Stimulated activated CD8-positive, alpha-beta memory T cell treated with anti-CD3 and anti-CD28 coated beads, Interleukin-7, amount 100 ng/mL, for 48 hours (primary cell): ENCODE measurements around the gene PSTPIP1.

Source experiments
- DNase-seq, 2 donors: peaks; one replicate each; pipeline ENCODE4 v3.0.0-alpha.2; 2020; ENCODE audit warnings: low read depth in 1 of 2; ENCODE audit errors: extremely low read depth in 1 of 2

Gene PSTPIP1

DNA sequence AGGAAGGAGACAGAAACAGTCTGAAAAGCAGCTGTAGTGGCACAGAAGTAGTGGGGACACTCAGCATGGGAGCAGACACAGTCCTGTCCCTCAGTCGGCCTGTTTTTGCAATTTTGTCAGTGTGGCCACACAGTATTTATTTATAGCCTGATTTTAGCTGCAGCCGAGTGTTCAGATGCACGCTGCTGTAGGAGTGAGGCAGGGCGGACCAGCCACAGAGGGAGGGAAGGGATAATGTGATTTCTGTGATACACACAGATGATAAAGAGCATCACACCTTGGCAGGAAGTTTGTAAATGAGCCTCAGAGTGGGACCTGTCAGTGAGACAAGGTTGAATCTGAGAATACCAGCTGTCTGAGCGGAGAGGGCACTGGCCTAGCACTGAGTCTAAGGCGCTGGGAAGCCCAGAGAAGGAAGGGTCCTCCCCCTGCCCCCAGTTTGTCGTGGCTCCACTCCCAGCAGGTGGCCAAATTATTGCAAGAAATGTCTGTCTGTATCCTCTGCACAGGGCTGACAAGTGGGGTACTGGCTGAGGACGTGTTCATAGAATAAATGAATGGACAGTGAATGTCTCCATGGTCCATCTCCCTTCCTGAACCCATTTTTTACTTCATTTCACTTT is 3.8 kb downstream of the PSTPIP1 start:
- DNase-seq = no peak

DNA sequence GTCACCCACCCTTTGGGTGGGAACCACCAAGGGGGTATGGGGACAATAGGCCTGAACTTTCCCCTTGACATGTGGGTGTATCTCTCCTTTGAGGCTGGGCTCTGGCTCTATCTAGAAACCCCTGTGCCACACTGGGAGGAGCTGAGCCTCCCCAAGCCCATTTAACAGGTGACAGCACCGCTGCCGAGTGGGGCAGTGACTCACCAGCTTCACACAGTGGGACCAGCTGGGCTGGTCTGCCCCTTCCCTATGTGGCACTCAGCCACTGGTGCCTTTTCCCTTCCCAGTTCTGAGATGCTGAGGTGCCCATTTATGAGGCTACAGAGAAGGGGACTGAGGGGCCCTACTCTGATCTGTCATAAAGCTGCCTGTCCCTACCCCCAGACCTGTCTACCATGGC is 5.1 kb downstream of the PSTPIP1 start:
- DNase-seq = no peak

DNA sequence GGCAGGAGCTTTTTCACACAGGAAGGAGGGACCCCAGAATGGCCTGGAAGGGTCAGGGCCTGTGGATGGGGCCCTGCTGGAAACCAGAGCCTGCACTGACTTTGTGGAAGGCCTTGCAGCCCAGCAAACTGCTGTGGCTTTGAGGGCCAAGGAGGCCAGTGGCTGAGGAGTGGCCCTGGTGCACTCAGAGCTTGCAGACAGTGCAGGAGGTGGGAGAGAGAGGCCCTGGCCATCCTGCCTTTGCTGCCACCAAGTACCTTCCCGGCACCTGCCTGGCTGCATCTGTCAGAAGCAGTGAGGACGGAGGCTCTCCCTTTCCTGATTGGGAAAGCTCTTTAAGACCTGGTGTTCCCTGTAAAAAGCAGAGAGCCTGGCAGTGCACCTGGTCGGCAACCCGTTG is 6.4 kb downstream of the PSTPIP1 start:
- DNase-seq = no peak

- no peak for DNase-seq
Measured at GRCh38 chr15:77001966-77002365, 7.0 kb downstream of the PSTPIP1 start.

DNA sequence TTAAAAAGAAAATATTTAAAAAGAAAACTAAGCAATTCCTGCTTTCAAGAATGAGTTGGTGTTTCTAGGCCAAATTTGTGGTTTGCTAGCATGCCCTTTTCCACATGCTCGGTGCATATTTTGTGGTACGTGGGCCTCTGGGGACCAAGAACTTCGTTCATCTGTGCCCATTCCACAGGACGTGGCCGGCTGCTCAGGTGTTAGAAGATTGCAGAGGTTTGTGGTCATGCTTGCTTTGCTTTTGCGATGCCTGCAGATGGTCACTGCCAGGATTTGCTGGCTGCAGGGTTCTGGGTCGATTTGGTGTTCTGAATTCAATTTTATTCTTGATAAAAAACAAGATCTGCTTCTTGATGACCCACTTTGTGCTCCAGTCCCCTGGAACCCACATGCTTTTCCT is 7.5 kb downstream of the PSTPIP1 start:
- no peak for DNase-seq

DNA sequence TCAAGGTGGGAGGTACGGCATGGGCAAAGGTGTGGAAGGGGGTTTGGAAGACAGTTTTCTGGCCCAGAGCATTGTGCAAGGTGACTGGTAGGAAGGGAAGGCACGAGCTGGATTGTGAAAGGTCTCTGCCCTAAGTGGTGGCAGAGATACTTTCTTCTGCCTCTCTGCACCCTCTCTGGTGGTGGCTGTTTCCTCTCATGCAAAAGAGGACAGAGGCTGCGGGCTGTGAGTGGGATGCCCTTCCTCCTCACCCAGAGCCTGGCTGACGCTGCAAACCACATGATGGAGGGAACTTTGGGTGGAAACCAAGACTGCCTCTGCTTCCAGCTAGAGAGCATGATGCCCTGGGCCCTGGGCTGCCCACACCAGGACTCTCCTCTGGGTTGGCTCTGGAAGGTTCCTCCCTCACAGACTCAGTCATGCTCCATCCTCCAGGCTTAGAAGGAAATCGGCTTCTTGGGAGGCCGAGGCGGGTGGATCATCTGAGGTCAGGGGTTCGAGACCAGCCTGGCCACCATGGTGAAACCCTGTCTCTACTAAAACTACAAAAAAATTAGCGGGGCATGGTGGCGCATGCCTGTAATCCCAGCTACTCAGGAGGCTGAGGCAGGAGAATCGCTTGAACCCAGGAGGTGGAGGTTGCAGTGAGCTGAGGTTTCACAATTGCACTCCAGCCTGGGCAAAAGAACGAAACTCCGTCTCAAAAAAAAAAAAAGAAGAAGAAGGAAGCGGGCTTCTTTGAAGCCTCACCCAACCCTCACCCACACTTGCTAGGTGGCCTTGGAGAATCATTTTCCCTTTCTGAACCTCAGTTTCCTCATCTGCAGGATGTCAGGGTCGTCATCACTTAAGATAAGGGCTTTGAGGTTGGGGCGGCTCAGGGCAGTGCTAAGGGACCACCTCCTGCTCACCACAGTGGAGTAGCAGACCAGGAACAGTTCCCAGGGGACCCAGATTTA is 8.3 kb downstream of the PSTPIP1 start:
- DNase-seq = peak; percentile 60 to 83

- no peak for DNase-seq
Measured at GRCh38 chr15:77004189-77004588, 9.3 kb downstream of the PSTPIP1 start.

- no peak for DNase-seq
Measured at GRCh38 chr15:77009176-77009575, 14.2 kb downstream of the PSTPIP1 start.

DNA sequence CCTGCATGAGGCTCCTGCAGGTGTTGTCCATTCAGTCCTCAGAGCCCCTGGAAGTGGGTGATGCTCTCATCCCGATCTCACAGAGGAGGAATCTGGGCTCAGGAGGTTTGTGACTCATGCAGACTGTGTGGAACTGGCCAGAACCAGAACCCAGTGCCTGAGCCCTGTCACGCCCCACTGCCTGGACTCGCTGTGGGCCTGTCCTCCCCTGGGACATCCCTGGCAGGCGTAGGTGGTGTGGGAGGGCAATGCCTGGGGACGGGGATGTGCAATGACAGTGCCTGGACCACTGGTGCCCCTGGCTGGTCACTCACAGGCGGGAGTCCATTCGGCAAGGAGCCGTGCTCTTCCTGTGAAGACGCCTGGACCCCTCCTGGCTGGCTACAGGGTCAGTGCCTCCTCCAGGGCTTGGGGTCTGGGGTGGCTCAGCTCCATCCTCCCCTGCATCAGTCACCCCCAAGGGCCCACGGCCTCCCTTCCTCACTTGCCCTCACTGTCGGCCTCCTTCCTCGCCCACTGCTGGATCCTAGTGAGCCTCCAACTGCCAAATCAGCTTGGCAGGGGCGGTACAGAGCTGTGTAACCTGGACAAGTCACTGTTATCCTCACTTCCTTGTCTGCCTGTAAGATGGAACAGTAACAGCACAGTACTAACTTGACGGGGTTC is 14.9 kb downstream of the PSTPIP1 start:
- DNase-seq = no peak

GRCh38 chr15:77010312-77010686 is 15.4 kb downstream of the PSTPIP1 start:
- DNase-seq = no peak

DNA sequence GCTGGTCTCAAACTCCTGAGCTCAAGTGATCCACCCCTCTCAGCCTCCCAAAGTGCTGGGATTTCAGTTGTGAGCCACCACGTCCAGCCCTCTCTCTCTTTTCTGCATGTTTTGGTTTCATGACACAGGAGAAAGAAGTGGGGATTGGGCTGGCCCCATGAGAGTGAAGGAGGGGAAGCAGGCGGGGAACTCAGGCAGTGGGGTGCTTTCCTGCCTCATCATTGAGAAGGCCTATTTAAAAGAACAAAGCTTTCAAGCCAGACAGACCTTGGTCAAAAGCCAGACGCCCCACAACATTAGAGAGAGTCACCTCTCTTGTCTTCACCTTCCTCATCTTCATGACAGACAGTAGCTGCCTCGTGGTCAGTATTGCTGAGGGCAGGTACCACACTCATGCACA is 15.9 kb downstream of the PSTPIP1 start:
- DNase-seq = no peak

GRCh38 chr15:77012117-77012712 is 17.3 kb downstream of the PSTPIP1 start:
- DNase-seq = no peak

GRCh38 chr15:77012868-77013267 is 17.9 kb downstream of the PSTPIP1 start:
- DNase-seq = no peak

- DNase-seq = peak; percentile 77 to 86
Measured at GRCh38 chr15:77013776-77014131, 18.8 kb downstream of the PSTPIP1 start.

DNA sequence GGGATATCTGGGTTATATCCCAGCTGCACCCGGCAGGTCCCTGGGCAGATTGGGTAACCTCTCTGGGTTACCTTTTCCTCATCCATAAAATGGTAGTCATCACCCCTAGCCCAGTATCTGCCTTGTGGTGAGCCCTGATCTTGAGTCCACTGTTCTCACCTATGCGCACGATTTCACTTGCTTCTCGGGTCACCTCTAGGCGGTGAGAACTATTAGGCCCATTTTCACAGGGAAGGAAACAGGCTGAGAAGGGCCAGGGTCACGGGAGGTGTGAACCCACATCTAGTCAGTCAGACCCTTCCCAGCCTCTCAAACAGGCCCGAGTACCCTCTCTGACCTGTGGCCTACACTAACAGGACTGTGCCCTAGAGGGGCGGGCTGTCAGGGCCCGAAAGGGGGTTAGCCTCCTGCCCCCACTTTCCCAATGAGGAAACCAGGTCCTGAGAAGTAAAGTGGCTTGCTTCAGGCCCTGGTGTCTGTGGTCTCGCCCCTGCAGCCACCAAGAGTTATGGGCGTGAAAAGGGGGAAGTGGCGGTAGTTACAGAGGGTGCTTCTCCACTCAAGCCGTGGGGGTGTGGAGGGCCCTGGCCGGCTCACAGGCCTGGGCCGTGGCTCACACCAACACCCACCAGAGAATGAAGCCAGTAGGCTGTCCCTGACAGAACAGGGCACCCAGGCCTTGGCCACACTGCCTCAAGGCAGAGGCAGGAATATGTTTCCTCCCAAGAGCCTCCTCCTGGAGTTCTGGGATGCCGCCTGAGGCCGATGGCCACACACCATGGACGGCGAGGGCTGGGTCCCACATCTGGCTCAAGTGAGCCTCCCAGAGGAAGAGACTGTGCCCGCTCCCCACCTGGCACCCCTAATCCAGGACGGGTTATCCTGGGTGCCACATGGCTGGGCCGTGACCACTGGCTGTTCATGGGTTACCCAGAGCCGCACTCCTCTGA is 19.5 kb downstream of the PSTPIP1 start:
- DNase-seq = no peak

DNA sequence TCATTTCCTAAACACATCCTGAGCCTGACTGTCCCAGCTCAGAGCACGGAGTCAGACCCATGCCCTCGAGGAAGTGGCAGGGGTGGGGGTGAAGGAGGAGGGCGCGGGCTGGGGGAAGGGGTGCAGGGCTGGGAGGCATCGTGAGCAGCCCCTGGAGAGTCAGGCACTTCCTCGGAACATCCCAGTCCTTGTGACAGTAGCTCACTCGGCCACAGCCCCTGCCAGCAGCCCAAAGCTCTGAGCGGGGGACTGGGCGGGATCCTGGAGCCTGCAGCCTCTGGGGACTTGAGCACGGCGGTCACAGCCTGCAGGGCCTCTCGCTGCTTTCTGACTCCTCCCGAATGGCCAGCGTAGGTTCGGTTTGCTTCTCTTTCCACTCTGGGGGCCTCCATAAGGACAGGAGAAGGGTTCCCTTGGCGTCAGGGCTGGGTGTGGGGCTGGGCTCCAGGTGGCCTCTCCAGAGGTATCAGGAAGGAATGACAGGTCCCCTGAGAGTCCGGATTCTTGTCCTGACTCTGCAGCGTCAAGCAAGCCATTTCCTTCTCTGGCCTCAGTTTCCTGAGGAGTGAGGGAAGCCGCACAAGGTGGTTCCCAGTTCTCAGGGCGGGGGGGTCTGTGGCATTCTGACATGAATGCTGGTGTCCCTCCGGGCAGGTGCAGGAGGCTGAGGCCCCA is 20.9 kb downstream of the PSTPIP1 start:
- no peak for DNase-seq

DNA sequence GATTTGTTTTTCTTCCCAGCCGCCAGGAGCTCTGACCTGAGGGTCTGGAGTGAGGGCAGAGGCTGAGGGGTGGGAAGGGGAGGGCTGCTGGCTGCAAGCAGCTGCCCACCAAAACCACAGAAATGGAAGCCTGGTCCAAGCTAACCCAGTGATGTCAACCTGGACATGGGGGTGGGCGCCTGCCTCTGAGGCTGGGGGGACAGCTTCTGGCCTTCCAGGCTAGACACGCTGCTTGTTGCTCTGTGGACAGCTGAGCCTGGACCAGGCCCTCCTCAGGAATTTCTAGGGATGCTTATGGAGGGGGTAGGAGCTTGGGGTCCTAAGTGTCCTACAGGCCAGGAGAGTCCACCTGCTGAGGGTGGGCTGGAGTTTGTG is 21.4 kb downstream of the PSTPIP1 start:
- DNase-seq = no peak

DNA sequence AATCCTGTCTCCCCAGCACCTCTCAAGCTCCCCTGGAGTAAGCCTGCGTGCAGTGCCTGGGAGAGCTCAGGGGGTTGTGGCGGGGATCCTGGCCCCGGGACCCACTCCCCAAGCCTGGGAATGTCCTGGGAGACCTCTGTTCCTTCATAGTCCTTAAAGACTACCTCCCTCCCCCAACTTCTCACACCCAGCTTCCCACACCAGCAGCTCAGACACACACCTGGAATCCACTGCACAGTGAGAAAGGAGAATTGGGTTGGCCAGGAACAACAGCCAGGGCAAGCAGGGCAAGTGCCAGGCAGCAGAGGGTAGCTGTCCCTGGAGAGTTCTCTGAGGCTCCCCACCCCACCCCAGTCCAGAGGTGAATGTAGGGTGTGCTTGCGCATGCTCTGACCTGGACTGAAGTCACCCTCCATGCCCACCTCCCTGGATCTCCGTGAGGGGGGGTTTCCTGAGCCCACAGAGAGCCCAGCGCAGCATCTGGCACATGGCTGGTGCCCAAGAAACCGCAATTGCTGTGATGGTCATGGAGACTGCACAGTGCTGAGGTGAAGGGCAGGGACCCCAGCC is 22.2 kb downstream of the PSTPIP1 start:
- DNase-seq = no peak
